ENCODE results near the gene PABPN1L. TPM values are rescaled to one million over a fixed set of nuclear protein-coding genes. Genes with fewer than 3 reads are reported as not detected.

The PABPN1L gene
- polyA plus RNA-seq, 2 of the 4 experiments (the other 2 are of a cell fraction): not detected

DNA sequence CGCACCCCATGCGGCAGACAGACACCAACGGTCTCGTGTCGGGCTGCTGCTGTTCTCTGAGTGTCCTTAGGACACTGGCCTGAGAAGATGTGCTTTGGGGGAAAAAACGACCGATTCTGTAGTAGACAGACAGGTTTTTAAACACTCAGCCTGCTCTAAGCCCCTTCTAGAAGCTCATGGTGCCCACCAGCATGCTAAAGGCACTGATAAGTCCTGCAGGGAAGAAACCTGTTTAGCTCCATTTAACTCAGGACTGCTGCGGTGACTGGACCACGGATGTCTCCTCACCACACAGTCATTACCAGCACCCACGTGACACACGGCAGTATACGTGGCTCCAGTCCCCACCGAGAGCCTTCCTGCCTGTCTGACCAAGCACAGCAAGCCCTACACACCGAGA is 35.7 kb downstream of the PABPN1L start:
- WGBS (ENCODE audit: missing lambda C conversion rate): 76% methylated on average over 11 of the region's 14 CpGs
- DNase-seq (ENCODE audit: low read depth in 1 of 2, low spot score in 1 of 2) (no peak), FAIRE-seq (no peak), ATAC-seq (no peak)
- Histone ChIP-seq H3K4me2 (no peak overlapping the region), H3K9me3 (no peaks in the 10 kb centered on the region), H3K27ac (no peak overlapping the region), H3K4me1 (no peaks in the 10 kb centered on the region), H3K4me3 (no peak overlapping the region)
- CTCF ChIA-PET: interaction anchor here (0.6 to 1.5 kb wide), 3 partner anchors 9 to 378 kb away, joined by 3 to 4 read pairs (median 3); no protein-coding TSS in a partner anchor
- POLR2A ChIA-PET: interaction anchor here (0.5 kb wide), 1 partner anchor 362 kb away, joined by 5 read pairs; no protein-coding TSS in a partner anchor
- TF ChIP-seq NPAS2 (CRISPR knock-in tag; IDR thresholded peaks at IDR 0.05; ENCODE audit: borderline replicate concordance) (no peak), KDM5A (IDR thresholded peaks at IDR 0.05) (no peak), RCOR1 (IDR thresholded peaks at IDR 0.05; ENCODE audit: low read depth, low read length) (no peak), EP300 (IDR thresholded peaks at IDR 0.05) (no peak), EHF (CRISPR knock-in tag; IDR thresholded peaks at IDR 0.05) (no peak), MYC (IDR thresholded peaks at IDR 0.05; ENCODE audit: borderline replicate concordance, low read length) (no peak), RARB (CRISPR knock-in tag; IDR thresholded peaks at IDR 0.05) (no peak), NR3C1 (IDR thresholded peaks at IDR 0.05) (no peak), TP53 (CRISPR knock-in tag; IDR thresholded peaks at IDR 0.05) (no peak), ZFP36 (IDR thresholded peaks at IDR 0.05; ENCODE audit: borderline replicate concordance, partially characterized antibody) (no peak), SREBF2 (IDR thresholded peaks at IDR 0.05) (no peak), HEYL (CRISPR knock-in tag; IDR thresholded peaks at IDR 0.05) (no peak), CHD4 (IDR thresholded peaks at IDR 0.05; ENCODE audit: borderline replicate concordance) (no peak), MAZ (IDR thresholded peaks at IDR 0.05; ENCODE audit: borderline replicate concordance, low read depth, low read length) (no peak), HOXA7 (CRISPR knock-in tag; IDR thresholded peaks at IDR 0.05) (no peak), JUNB (IDR thresholded peaks at IDR 0.05) (no peak)
- TF ChIP-seq, protein P1, sequence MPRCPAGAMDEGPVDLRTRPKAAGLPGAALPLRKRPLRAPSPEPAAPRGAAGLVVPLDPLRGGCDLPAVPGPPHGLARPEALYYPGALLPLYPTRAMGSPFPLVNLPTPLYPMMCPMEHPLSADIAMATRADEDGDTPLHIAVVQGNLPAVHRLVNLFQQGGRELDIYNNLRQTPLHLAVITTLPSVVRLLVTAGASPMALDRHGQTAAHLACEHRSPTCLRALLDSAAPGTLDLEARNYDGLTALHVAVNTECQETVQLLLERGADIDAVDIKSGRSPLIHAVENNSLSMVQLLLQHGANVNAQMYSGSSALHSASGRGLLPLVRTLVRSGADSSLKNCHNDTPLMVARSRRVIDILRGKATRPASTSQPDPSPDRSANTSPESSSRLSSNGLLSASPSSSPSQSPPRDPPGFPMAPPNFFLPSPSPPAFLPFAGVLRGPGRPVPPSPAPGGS (IDR thresholded peaks at IDR 0.05): no peak
- TF ChIP-seq, protein P2, sequence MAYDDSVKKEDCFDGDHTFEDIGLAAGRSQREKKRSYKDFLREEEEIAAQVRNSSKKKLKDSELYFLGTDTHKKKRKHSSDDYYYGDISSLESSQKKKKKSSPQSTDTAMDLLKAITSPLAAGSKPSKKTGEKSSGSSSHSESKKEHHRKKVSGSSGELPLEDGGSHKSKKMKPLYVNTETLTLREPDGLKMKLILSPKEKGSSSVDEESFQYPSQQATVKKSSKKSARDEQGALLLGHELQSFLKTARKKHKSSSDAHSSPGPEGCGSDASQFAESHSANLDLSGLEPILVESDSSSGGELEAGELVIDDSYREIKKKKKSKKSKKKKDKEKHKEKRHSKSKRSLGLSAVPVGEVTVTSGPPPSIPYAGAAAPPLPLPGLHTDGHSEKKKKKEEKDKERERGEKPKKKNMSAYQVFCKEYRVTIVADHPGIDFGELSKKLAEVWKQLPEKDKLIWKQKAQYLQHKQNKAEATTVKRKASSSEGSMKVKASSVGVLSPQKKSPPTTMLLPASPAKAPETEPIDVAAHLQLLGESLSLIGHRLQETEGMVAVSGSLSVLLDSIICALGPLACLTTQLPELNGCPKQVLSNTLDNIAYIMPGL (CRISPR knock-in tag; IDR thresholded peaks at IDR 0.05; ENCODE audit: borderline replicate concordance): no peak

DNA sequence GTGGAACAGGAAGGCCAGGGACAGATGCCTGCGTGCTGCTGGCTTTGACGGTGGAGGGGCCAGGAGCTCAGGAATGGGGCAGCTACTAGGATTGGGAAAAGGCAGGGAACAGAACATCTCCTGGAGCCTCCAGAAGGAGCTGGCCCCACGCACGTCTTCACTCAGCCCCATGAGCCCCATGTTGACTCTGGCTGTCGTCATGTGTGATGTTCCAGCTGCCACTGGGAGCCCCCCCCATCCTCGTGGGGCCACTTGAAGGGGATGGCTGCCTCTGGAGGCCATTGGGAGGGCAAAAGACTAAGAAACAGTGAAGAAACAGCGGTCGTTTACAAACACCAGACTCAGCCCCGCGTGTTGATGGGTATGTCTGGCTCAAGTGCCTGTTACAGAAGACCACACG is 36.2 kb downstream of the PABPN1L start:
- no peaks in the 10 kb centered on the region for H3K9me3 ChIP-seq
- WGBS (ENCODE audit: missing lambda C conversion rate): 83% methylated on average over 11 of the region's 11 CpGs
- ATAC-seq (no peak), DNase-seq (ENCODE audit: low read depth in 1 of 2, low spot score in 1 of 2) (no peak), FAIRE-seq (no peak)
- H3K27ac ChIP-seq: no peak overlapping the region
- H3K4me2 ChIP-seq: no peak overlapping the region
- H3K4me1 ChIP-seq: no peaks in the 10 kb centered on the region
- TF ChIP-seq KDM5A (IDR thresholded peaks at IDR 0.05) (no peak), ZC3H11A (IDR thresholded peaks at IDR 0.05) (no peak), CBX2 (IDR thresholded peaks at IDR 0.05; ENCODE audit: borderline replicate concordance, low read depth) (no peak), JUN (IDR thresholded peaks at IDR 0.05) (no peak), HEYL (CRISPR knock-in tag; IDR thresholded peaks at IDR 0.05) (no peak), MAZ (IDR thresholded peaks at IDR 0.05; ENCODE audit: borderline replicate concordance, low read depth, low read length) (no peak), EHF (CRISPR knock-in tag; IDR thresholded peaks at IDR 0.05) (no peak), RAD21 (conservative IDR thresholded peaks at IDR 0.05 in 1 of 2, IDR thresholded peaks at IDR 0.05 in 1 of 2) (no peak), RNF2 (IDR thresholded peaks at IDR 0.05; ENCODE audit: borderline replicate concordance, low read depth) (no peak), USF2 (IDR thresholded peaks at IDR 0.05) (no peak), FOSL2 (IDR thresholded peaks at IDR 0.05) (no peak), FOSL2 (CRISPR knock-in tag; IDR thresholded peaks at IDR 0.05) (no peak), ESRRA (IDR thresholded peaks at IDR 0.05; ENCODE audit: borderline replicate concordance, low read length) (no peak), RARB (CRISPR knock-in tag; IDR thresholded peaks at IDR 0.05) (no peak), HOXA7 (CRISPR knock-in tag; IDR thresholded peaks at IDR 0.05) (no peak), TP53 (CRISPR knock-in tag; IDR thresholded peaks at IDR 0.05) (no peak), ZSCAN20 (CRISPR knock-in tag; IDR thresholded peaks at IDR 0.05) (no peak)
- TF ChIP-seq, protein P3, sequence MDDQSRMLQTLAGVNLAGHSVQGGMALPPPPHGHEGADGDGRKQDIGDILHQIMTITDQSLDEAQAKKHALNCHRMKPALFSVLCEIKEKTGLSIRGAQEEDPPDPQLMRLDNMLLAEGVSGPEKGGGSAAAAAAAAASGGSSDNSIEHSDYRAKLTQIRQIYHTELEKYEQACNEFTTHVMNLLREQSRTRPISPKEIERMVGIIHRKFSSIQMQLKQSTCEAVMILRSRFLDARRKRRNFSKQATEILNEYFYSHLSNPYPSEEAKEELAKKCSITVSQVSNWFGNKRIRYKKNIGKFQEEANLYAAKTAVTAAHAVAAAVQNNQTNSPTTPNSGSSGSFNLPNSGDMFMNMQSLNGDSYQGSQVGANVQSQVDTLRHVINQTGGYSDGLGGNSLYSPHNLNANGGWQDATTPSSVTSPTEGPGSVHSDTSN (IDR thresholded peaks at IDR 0.05): no peak
- H3K4me3 ChIP-seq: no peak overlapping the region
- ChIA-PET POLR2A (no interaction called here), CTCF (interaction anchor here (0.6 to 1.5 kb wide), 3 partner anchors 8 to 379 kb away, joined by 3 to 4 read pairs (median 3); no protein-coding TSS in a partner anchor)
